NCI-H748 treated with DMSO at 0.1 percent for 48 hours (cell line): ENCODE measurements around the gene FIBCD1.

Experiments used
- DNase-seq: peaks from one replicate; lab custom pipeline; 2025; lab: John Stamatoyannopoulos, UW

Gene FIBCD1

GRCh38 chr9:130878295-130878694 lies 60.8 kb downstream of the FIBCD1 start:
- DNase-seq = no peak

- DNase-seq = no peak
These were observed 61.7 kb downstream of the FIBCD1 start for GRCh38 chr9:130877300-130877699.

GRCh38 chr9:130874783-130875182 lies 64.3 kb downstream of the FIBCD1 start:
- no peak for DNase-seq

- DNase-seq = no peak
These were observed 65.1 kb downstream of the FIBCD1 start for GRCh38 chr9:130873966-130874365.

- DNase-seq = no peak
These were observed 66.0 kb downstream of the FIBCD1 start for GRCh38 chr9:130872912-130873503.

GRCh38 chr9:130872508-130872907 lies 66.5 kb downstream of the FIBCD1 start:
- no peak for DNase-seq

- DNase-seq = no peak
These were observed 67.0 kb downstream of the FIBCD1 start for GRCh38 chr9:130872093-130872492.

- no peak for DNase-seq
These were observed 67.5 kb downstream of the FIBCD1 start for GRCh38 chr9:130871395-130872062.

GRCh38 chr9:130870491-130871381 lies 68.3 kb downstream of the FIBCD1 start:
- no peak for DNase-seq

- DNase-seq = no peak
These were observed 69.8 kb downstream of the FIBCD1 start for GRCh38 chr9:130869250-130869649.

GRCh38 chr9:130868230-130868629 lies 70.8 kb downstream of the FIBCD1 start:
- DNase-seq = no peak

- DNase-seq = no peak
These were observed 71.5 kb downstream of the FIBCD1 start for GRCh38 chr9:130867556-130867955.

- peak; percentile 94 for DNase-seq
These were observed 72.5 kb downstream of the FIBCD1 start for GRCh38 chr9:130866474-130866965.

- DNase-seq = no peak
These were observed 73.1 kb downstream of the FIBCD1 start for GRCh38 chr9:130865921-130866320.

GRCh38 chr9:130864541-130864940 lies 74.5 kb downstream of the FIBCD1 start:
- DNase-seq = no peak

GRCh38 chr9:130862747-130863146 lies 76.3 kb downstream of the FIBCD1 start:
- DNase-seq = no peak

GRCh38 chr9:130862217-130862616 lies 76.8 kb downstream of the FIBCD1 start:
- DNase-seq = no peak

GRCh38 chr9:130861372-130862180 lies 77.5 kb downstream of the FIBCD1 start:
- DNase-seq = no peak

- no peak for DNase-seq
These were observed 78.4 kb downstream of the FIBCD1 start for GRCh38 chr9:130860458-130861316.

GRCh38 chr9:130858739-130859705 lies 80.0 kb downstream of the FIBCD1 start:
- DNase-seq = no peak
